ENCODE measurements around the gene ZNF148.

- no peak for TF ChIP-seq CTCF (IDR thresholded peaks at IDR 0.05)
- no peak for TF ChIP-seq POLR2A (IDR thresholded peaks at IDR 0.05)
These were observed 155.8 kb downstream of the ZNF148 start for GRCh38 chr3:125219261-125219701.
